GM13977 (cell line): ENCODE measurements around the gene CPNE6.

Experiments used
- DNase-seq: peaks from one replicate; pipeline ENCODE4 v3.0.0; 2012; ENCODE audit warnings: low spot score
- CTCF ChIP-seq: IDR thresholded peaks from 2 replicates; pipeline ENCODE4 v1.5.1; 2012; ENCODE audit warnings: mild to moderate bottlenecking, control low read depth; ENCODE audit not compliant: insufficient read depth; ENCODE audit errors: extremely low read depth, missing control alignments
- in situ Hi-C: fragments of 300-500 bp; cut with MboI; formaldehyde crosslinking; loops from one replicate; pipeline ENCODE4 v1.12.0; 2022; ENCODE audit warnings: low sequenced_read_pairs, low pct_unique_long_range_greater_than_20kb, mixed read lengths, inconsistent platforms; ENCODE audit not compliant: unreplicated experiment

CPNE6 gene

GRCh38 chr14:24088095-24088494 lies 16.7 kb downstream of the CPNE6 start:
- DNase-seq = no peak
- in situ Hi-C loops = loop anchor here (25.0 kb wide), 1 partner anchor 101 kb away; the partner anchor contains the start of gene DHRS4L2

GRCh38 chr14:24089890-24090289 lies 18.5 kb downstream of the CPNE6 start:
- in situ Hi-C loops = loop anchor here (25.0 kb wide), 1 partner anchor 103 kb away; the partner anchor contains the start of gene DHRS4L2
- DNase-seq = no peak
- TF ChIP-seq CTCF = no peak

More at GRCh38 chr14:24088095-24088494, 16.7 kb downstream of the CPNE6 start:
- TF ChIP-seq CTCF = no peak

- TF ChIP-seq CTCF = no peak
- in situ Hi-C loops = loop anchor here (25.0 kb wide), 1 partner anchor 105 kb away; the partner anchor contains the start of gene DHRS4L2
- DNase-seq = no peak
These were observed 20.7 kb downstream of the CPNE6 start for GRCh38 chr14:24092110-24092504.

GRCh38 chr14:24092505-24093206 lies 21.3 kb downstream of the CPNE6 start:
- in situ Hi-C loops = loop anchor here (25.0 kb wide), 1 partner anchor 105 kb away; the partner anchor contains the start of gene DHRS4L2
- TF ChIP-seq CTCF = no peak
- no peak for DNase-seq

- in situ Hi-C loops = loop anchor here (25.0 kb wide), 1 partner anchor 106 kb away; the partner anchor contains the start of gene DHRS4L2
- TF ChIP-seq CTCF = no peak
- DNase-seq = no peak
These were observed 22.0 kb downstream of the CPNE6 start for GRCh38 chr14:24093207-24093900.

- in situ Hi-C loops = loop anchor here (25.0 kb wide), 1 partner anchor 107 kb away; the partner anchor contains the start of gene DHRS4L2
- peak; percentile 92 for DNase-seq
- TF ChIP-seq CTCF = no peak
These were observed 22.8 kb downstream of the CPNE6 start, which contains the start of gene PCK2 for GRCh38 chr14:24093901-24094840. Gene PCK2, plus strand, starts transcription at chr14:24094311. Its CDS starts 95 bp downstream, at chr14:24094406.
